GM12872 (cell line): ENCODE data around the gene PNKD.
A peak's percentile ranks its signal among the peaks of the same experiment; 100 is the strongest.

Experiments
- TF ChIP-seq, protein P1 (sequence below): IDR thresholded peaks from 3 replicates; pipeline ENCODE4 v1.5.1; 2011; ENCODE audit warnings: low read depth, mild to moderate bottlenecking, low read length, moderate library complexity; ENCODE audit not compliant: insufficient read depth

The PNKD gene

DNA sequence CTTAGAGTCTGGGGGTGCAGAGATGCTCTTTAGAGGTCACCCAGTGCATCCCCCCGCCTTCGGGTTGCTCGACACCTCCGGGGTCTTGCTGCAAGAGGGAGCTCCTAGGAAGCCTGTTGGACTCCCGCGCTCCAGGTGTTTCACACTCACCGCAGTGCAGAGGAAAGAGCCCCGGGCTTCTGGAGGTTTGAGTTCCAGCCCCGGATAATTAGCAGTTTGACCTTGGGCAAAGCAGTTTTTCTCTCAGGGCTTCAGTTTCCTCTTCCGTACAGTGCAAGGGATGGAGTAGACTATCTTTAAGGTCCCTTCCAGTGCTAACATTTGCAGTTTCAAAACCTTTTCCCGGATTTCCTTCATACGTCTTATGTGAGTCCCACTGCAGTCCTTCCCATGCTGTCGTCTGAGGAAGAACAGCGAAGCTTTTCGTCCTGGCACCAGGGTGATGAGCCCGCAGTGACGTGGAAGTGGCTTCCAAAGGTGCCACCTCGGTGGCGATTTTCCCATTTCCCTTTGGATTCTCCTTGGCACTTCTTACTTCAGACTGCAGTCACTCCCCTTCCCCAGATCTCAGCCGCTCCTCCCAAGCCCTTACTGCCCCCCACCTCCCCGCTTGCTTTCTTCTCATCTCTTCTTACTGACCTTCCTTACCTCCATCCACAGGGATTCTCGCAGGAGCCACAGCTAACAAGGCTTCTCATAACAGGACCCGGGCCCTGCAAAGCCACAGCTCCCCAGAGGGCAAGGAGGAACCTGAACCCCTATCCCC, 585 bp downstream of the PNKD start:
- TF ChIP-seq, protein P1, sequence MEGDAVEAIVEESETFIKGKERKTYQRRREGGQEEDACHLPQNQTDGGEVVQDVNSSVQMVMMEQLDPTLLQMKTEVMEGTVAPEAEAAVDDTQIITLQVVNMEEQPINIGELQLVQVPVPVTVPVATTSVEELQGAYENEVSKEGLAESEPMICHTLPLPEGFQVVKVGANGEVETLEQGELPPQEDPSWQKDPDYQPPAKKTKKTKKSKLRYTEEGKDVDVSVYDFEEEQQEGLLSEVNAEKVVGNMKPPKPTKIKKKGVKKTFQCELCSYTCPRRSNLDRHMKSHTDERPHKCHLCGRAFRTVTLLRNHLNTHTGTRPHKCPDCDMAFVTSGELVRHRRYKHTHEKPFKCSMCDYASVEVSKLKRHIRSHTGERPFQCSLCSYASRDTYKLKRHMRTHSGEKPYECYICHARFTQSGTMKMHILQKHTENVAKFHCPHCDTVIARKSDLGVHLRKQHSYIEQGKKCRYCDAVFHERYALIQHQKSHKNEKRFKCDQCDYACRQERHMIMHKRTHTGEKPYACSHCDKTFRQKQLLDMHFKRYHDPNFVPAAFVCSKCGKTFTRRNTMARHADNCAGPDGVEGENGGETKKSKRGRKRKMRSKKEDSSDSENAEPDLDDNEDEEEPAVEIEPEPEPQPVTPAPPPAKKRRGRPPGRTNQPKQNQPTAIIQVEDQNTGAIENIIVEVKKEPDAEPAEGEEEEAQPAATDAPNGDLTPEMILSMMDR, result no peak

DNA sequence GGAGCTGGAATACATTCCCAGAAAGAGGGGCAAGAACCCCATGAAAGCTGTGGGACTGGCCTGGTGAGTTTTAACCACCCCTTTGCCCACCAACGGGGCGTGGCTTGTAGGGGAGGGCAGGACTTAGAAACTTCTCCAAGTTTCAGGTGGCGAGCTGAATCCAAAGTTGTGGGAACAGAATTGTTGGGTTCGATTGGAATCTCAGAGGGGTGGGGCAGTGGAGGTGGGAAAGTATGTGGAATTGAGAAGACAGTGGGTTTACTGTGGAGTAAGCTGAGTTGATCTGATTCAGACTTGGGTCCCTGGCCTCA, 1.1 kb downstream of the PNKD start:
- TF ChIP-seq, protein P1, result no peak

DNA sequence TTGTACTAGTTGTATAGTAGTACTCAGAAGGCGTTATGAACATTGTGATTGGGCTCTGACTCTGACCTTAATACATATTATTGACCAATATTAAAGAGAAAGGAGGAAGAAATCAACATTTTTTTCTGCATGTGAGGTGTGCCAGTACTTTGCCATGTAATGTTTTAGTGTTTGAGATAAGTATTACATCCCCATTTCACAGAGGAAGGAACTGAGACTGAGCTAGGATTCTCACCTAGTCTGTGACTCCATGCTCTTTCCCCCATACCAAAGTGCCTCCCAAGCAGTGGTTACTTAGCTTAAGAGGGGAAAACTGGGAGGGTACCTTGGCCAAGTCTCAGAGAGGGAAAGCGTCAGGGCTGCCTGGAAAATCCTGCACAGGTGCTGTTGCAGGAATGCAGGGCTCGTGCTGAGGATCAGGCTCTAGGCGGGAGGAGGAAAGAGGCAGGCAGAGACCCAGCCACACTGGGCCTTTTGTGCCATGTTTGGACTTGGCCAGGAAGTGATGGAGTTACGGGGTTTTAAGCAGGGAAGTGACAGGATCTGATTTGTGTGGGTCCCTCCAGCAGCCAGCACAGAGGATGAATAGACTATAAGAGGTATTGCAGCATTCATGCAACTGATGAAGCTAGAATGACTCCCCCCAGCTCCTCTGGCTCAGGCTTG, 1.7 kb downstream of the PNKD start:
- TF ChIP-seq, protein P1, result no peak

DNA sequence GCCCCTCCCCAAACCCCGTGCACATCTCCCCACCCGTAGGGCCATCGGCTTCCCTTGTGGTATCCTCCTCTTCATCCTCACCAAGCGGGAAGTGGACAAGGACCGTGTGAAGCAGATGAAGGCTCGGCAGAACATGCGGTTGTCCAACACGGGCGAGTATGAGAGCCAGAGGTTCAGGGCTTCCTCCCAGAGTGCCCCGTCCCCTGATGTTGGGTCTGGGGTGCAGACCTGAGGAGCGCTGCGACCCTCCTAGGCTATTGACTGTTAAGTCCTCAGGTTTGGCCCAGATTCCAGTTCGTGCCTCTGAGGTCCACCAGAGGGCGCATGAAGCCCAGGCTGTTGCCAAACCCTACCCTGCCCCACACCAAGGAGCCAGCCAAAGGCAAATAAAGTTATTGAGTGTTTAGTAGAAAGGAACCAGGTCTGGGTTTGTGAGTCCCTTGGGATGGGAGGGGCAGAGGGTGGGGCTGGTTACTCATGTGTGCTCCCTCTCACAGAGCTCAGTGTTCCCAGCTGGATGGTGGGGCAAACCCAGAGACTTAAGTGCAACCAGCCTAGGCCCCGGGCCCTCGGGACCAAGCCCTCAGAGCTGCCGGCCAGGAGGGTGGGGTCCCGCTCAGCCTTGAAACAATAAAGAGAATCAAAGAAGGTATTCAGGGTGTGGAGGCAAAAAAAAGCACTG, 2.4 kb downstream of the PNKD start:
- TF ChIP-seq, protein P1, result peak; percentile 95

DNA sequence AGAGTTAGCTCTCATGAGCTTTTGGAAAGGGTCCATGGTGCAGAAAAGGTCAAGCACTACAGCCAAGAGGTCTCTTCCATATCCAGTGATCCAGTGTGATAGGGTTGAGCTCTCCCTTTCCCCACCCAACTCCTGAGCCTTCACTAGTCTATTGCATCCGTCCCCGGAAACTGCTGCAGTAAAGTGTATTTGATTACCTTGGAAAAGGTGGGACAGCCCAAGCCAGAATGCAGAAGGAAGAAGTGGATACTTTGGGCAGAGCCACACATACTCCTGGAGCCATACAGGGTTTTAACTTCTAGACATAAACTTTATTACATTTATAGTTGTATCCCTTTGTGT, 3.6 kb downstream of the PNKD start:
- TF ChIP-seq, protein P1, result no peak

DNA sequence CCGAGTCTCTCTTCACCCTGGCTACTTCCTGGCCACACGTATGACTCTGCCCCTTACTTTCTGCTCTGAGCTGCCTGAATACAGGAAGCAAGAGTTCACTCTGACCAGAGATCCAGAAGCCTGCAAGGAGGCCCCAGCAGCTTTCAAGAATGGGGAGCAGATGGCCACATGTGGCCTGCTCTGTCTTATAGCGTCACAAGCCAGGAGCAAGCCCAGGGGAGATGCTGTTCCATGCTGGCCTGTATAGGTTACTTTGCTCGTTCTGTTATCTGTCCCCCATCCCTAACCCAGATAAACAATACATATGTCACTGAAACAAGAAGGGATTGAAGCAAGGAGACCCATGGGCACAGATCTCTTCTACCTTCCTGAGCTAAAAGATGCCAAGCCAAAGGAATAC, 4.3 kb downstream of the PNKD start:
- TF ChIP-seq, protein P1, result no peak

DNA sequence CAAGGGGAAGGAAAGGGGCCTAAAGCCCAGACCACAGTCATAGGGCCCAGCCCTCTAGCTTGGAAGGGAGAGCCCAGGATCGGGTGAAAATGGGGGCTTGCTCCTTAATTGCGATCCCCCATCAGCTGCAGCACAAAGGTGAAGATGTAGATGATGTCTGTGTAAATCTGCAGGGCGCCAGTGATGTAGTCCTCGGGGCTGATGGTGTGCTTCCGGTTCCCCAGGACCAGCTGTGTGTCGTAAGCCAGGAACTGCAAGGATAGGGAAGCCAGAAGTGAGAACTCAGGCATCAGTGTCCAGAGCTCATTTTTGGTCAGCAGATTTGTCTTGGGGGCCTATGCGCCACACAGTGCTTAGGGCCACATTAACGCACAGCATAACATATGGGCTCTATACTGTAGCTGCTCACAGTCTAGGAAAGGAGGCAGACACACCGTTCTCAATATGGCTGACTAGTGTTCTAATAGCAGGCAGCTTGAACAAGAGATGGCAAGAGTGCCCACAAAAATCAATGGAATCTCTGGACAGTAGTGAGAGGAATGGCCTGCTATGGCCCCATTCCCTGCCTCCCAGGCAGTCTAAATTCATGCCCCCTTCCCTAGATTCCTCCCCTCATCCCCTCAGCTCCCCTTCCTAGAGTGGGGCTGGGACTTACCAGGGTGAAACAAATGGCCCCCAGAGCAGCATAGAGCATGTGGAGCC, 5.2 kb downstream of the PNKD start:
- TF ChIP-seq, protein P1, result no peak
